PFSK-1 (cell line): Measurements from ENCODE around the gene CYP8B1.

ENCODE experiments used
- FOXP2 ChIP-seq: optimal IDR thresholded peaks from 2 replicates; pipeline ENCODE3; 2011; ENCODE audit warnings: borderline replicate concordance, control low read depth, inconsistent platforms; ENCODE audit not compliant: insufficient read depth; ENCODE audit errors: extremely low read length, extremely low read depth
- POLR2AphosphoS5 ChIP-seq: IDR thresholded peaks from 2 replicates; pipeline ENCODE4 v1.6.1; 2012; ENCODE audit warnings: low read depth, mild to moderate bottlenecking, control low read depth, low read length, moderate library complexity
- REST ChIP-seq, 2 experiments: IDR thresholded peaks; 2 replicates each; pipeline versions ENCODE4 v1.6.1 to v1.8.0; 2011 to 2012; ENCODE audit warnings: low read depth in 2 of 2, low read length in 2 of 2, control low read depth in 1 of 2, inconsistent platforms in 1 of 2, mild to moderate bottlenecking in 1 of 2, moderate library complexity in 1 of 2; ENCODE audit not compliant: insufficient read depth in 1 of 2
- SIN3A ChIP-seq: IDR thresholded peaks from 2 replicates; pipeline ENCODE4 v1.6.1; 2012; ENCODE audit warnings: mild to moderate bottlenecking, low read length, moderate library complexity, borderline replicate concordance; ENCODE audit not compliant: insufficient read depth
- TAF1 ChIP-seq: IDR thresholded peaks from 2 replicates; pipeline ENCODE4 v1.6.1; 2012; ENCODE audit warnings: low read length, control low read depth, borderline replicate concordance; ENCODE audit not compliant: insufficient read depth

Gene CYP8B1

GRCh38 chr3:42841332-42841731, 34.3 kb downstream of the CYP8B1 start:
- TF ChIP-seq TAF1 (no peak), POLR2AphosphoS5 (no peak), REST (IDR thresholded peaks at IDR 0.05; ENCODE audit: insufficient read depth in 1 of 2, low read depth in 2 of 2, low read length in 2 of 2) (no peak), FOXP2 (no peak), SIN3A (no peak)

GRCh38 chr3:42839616-42840015, 36.1 kb downstream of the CYP8B1 start:
- TF ChIP-seq TAF1 (no peak), POLR2AphosphoS5 (no peak), REST (IDR thresholded peaks at IDR 0.05; ENCODE audit: insufficient read depth in 1 of 2, low read depth in 2 of 2, low read length in 2 of 2) (no peak), FOXP2 (no peak), SIN3A (no peak)

GRCh38 chr3:42838571-42838970, 37.1 kb downstream of the CYP8B1 start:
- no peak for TF ChIP-seq REST (IDR thresholded peaks at IDR 0.05; ENCODE audit: insufficient read depth in 1 of 2, low read depth in 2 of 2, low read length in 2 of 2)
- TF ChIP-seq FOXP2: no peak
- no peak for TF ChIP-seq SIN3A
- no peak for TF ChIP-seq TAF1
- TF ChIP-seq POLR2AphosphoS5: no peak

- TF ChIP-seq SIN3A (no peak), TAF1 (no peak), REST (IDR thresholded peaks at IDR 0.05; ENCODE audit: insufficient read depth in 1 of 2, low read depth in 2 of 2, low read length in 2 of 2) (no peak), FOXP2 (no peak), POLR2AphosphoS5 (no peak)
These were observed 39.2 kb downstream of the CYP8B1 start for GRCh38 chr3:42836150-42837123.
